Lower lobe of right lung (tissue), 2 donors: Measurements from ENCODE around the gene BICDL2. TPM values are rescaled to one million over a fixed set of nuclear protein-coding genes. Genes with fewer than 3 reads are reported as not detected.
A peak's percentile ranks its signal among the peaks of the same experiment; 100 is the strongest.
"Not testable (repeated sequence)": the region's sequence is repeated elsewhere in the genome, so short reads cannot be mapped to it uniquely, and the experiment has no call there.

Source experiments
- ATAC-seq, 2 donors: fragments of 200-7000 bp; cut with Tn5 transposase; one replicate each; pipeline ENCODE4 v1.9.1; 2020 to 2022; ENCODE audit warnings: mild to moderate bottlenecking in 2 of 2, moderate library complexity in 2 of 2
- DNase-seq: peaks from one replicate; pipeline ENCODE4 v3.0.0-alpha.2; 2020
- H3K27ac ChIP-seq: fragments of 200-600 bp; one replicate; pipeline ENCODE4 v1.8.0; 2022
- H3K27me3 ChIP-seq: fragments of 200-600 bp; one replicate; pipeline ENCODE4 v1.8.0; 2022; ENCODE audit warnings: low read depth
- H3K36me3 ChIP-seq: fragments of 200-600 bp; one replicate; pipeline ENCODE4 v1.8.0; 2022; ENCODE audit warnings: mild to moderate bottlenecking
- H3K4me1 ChIP-seq: fragments of 200-600 bp; one replicate; pipeline ENCODE4 v1.8.0; 2022
- H3K4me3 ChIP-seq: fragments of 200-600 bp; one replicate; pipeline ENCODE4 v1.8.0; 2022; ENCODE audit warnings: mild to moderate bottlenecking
- H3K9me3 ChIP-seq: fragments of 200-600 bp; one replicate; pipeline ENCODE4 v1.8.0; 2022
- intact Hi-C: fragments of 100-400 bp; cut with DNase I; formaldehyde crosslinking; loops from one replicate; pipeline ENCODE4 v1.11.0; 2022
- total RNA-seq: library from RNA; stranded (reverse); fragmentation: NEBNext Ultra II Directional; extraction: Animal tissue kit (Norgen Biotek cat#: 25700); gene quantifications from one replicate; pipeline ENCODE4 v1.2.1, GENCODE V29; 2021
- TF ChIP-seq, protein P1 (sequence below): fragments of 200-600 bp; IDR thresholded peaks from one replicate; pipeline ENCODE4 v1.8.0; 2022; ENCODE audit warnings: antibody characterized with exemption, mild to moderate bottlenecking
- donor health status: DM: no; HTN: yes; CAD: no; lungs with severe emphysema.

The BICDL2 gene
- total RNA-seq, 1 donor from 2014 or later: 19.5 TPM

DNA sequence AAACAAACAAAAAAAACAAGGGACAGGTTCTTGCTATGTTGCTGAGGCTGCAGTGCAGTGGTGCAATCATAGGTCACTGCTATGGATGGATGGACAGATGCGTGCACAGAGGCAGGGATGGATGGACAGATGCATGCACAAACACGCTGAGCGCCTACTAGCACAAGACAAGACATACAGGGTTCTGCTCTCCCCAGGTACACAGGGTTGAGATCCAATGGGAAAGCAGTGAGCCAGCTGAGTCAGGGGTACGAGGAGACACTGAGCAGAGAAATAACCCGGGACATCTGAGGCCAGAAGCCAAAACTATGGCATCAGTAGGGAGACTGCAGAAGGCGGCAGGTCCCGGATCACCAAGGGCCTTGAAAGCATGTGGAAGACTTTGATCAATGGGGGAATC is 34.9 kb upstream of the BICDL2 start:
- no peak overlapping the region for H3K27ac ChIP-seq
- peaks cover 4% of the 10 kb centered on the region for H3K36me3 ChIP-seq
- ATAC-seq (no peak), DNase-seq (no peak)
- intact Hi-C loops: no loop called here
- TF ChIP-seq, protein P1, sequence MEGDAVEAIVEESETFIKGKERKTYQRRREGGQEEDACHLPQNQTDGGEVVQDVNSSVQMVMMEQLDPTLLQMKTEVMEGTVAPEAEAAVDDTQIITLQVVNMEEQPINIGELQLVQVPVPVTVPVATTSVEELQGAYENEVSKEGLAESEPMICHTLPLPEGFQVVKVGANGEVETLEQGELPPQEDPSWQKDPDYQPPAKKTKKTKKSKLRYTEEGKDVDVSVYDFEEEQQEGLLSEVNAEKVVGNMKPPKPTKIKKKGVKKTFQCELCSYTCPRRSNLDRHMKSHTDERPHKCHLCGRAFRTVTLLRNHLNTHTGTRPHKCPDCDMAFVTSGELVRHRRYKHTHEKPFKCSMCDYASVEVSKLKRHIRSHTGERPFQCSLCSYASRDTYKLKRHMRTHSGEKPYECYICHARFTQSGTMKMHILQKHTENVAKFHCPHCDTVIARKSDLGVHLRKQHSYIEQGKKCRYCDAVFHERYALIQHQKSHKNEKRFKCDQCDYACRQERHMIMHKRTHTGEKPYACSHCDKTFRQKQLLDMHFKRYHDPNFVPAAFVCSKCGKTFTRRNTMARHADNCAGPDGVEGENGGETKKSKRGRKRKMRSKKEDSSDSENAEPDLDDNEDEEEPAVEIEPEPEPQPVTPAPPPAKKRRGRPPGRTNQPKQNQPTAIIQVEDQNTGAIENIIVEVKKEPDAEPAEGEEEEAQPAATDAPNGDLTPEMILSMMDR: no peak
- no peaks in the 10 kb centered on the region for H3K9me3 ChIP-seq
- H3K4me1 ChIP-seq: no peaks in the 10 kb centered on the region
- H3K27me3 ChIP-seq: no peaks in the 10 kb centered on the region
- no peak overlapping the region for H3K4me3 ChIP-seq

DNA sequence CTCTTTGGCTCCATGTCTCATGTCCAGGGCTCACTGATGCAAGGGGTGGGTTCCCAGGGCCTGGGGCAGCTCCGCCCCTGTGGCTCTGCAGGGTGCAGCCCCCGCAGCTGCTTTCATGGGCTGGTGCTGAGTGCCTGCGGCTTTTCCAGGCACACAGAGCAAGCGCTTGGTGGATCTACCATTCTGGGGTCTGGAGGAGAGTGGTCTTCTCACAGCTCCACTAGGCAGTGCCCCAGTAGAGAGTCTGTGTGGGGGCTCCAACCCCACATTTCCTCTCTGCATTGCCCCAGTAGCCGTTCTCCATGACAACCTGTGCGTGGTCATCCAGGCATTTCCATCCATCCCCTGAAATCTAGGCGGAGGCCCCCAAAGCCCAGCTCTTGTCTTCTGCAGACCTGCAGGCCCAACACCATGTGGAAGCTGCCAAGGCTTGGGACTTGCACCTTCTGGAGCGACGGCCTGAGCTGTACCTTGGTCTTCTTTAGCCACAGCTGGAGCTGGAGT is 33.9 kb upstream of the BICDL2 start:
- Histone ChIP-seq H3K36me3 (peaks cover 4% of the 10 kb centered on the region), H3K4me3 (no peak overlapping the region), H3K9me3 (no peaks in the 10 kb centered on the region), H3K27me3 (no peaks in the 10 kb centered on the region), H3K27ac (no peak overlapping the region), H3K4me1 (peaks cover 3% of the 10 kb centered on the region)
- intact Hi-C loops: no loop called here
- TF ChIP-seq, protein P1: no peak
- ATAC-seq (no peak), DNase-seq (no peak)

DNA sequence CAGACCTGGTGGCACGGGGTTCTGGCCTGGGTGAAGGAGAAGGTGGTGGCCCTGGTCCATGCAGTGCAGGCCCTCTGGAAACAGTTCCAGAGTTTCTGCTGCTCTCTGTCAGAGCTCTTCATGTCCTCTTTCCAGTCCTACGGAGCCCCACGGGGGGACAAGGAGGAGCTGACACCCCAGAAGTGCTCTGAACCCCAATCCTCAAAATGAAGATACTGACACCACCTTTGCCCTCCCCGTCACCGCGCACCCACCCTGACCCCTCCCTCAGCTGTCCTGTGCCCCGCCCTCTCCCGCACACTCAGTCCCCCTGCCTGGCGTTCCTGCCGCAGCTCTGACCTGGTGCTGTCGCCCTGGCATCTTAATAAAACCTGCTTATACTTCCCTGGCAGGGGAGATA is 32.4 kb upstream of the BICDL2 start:
- H3K27ac ChIP-seq, H3K9me3 ChIP-seq, H3K27me3 ChIP-seq, intact Hi-C loops, ATAC-seq, H3K4me3 ChIP-seq, H3K36me3 ChIP-seq, DNase-seq: not testable (repeated sequence)
- H3K4me1 ChIP-seq: peaks cover 15% of the 10 kb centered on the region

DNA sequence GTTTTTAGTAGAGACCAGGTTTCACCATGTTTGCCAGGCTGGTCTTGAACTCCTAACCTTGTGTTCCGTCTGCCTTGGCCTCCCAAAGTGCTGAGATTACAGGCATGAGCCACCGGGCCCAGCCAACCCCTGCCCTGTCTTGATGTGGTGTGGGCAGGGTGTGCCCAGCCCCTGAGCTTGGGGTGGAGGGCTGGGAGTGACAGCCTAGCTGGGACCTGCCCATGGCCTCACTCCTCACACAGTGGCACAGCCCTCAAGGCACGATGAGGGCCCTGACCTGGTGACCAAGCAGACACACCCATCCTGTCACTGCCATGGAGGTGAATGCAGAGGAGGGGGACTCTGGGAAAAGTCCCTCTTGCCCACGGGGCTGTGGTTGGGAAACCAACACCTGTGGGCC is 31.7 kb upstream of the BICDL2 start:
- H3K36me3 ChIP-seq: peaks cover 4% of the 10 kb centered on the region
- intact Hi-C loops: no loop called here
- peak overlapping the region; percentile 36 for H3K27ac ChIP-seq
- DNase-seq (no peak), ATAC-seq (peak in 1 of 2 donors; percentile 3)
- H3K27me3 ChIP-seq: no peaks in the 10 kb centered on the region
- TF ChIP-seq, protein P1: no peak
- H3K4me3 ChIP-seq: peak overlapping the region; percentile 25
- H3K4me1 ChIP-seq: peaks cover 15% of the 10 kb centered on the region
- H3K9me3 ChIP-seq: no peaks in the 10 kb centered on the region

DNA sequence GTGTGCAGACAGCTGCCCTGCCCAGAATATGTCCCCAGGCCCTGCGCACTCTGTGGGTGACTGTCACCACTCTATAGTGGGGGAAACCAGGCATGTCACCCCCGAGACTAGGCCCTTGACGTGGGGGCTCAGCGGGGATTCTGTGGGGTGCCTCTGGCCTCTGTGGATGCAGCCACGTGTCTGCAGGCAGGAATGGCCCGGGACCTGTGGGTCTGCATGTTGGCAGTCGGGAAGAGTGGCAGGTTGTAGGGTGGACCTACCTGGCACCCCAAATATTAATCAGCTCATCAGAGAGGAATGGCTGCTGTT is 29.6 kb upstream of the BICDL2 start:
- Histone ChIP-seq H3K36me3 (peaks cover 4% of the 10 kb centered on the region), H3K4me1 (peaks cover 26% of the 10 kb centered on the region), H3K27me3 (no peaks in the 10 kb centered on the region), H3K27ac (peak overlapping the region; percentile 80), H3K9me3 (no peaks in the 10 kb centered on the region), H3K4me3 (peak overlapping the region; percentile 59)
- DNase-seq (no peak), ATAC-seq (peak in 1 of 2 donors; percentile 10)
- intact Hi-C loops: no loop called here
- TF ChIP-seq, protein P1: no peak

DNA sequence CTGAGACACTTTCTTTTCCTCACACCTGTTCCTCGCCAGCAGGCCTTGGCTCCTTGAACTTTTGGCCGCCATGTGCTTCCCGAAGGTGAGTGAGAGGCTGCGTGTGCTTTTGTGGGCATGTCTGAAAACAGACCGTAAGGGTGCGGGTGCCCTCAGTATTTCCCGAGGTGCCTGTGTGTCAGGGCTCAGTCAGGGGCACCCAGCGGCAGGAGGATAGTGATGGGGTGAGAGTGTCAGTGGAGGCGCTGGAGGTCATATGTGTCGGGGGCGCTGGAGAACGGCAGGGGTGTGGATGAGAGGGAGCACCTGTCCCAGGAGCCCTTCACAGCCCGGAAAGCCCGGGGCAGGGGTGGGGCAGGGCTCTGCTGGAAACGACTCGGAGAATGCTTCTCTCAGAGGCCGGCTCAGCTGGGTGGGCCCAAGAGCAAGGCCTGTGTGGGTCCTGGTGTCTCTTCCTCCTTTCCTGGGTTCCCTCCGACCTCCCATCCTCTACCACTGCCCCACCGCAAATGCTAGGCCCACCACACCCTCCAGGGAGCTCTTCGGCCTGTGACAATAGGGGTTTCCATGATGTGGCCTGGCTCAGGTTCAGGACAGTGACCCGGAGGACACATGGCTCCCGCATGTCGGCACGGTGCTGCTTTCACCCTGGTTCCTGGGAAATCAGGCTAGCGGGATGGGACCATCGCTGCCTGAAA is 29.1 kb upstream of the BICDL2 start:
- no peak for DNase-seq
- H3K4me3 ChIP-seq: peak overlapping the region; percentile 59
- no peaks in the 10 kb centered on the region for H3K9me3 ChIP-seq
- peak; percentile 10 to 25 for ATAC-seq
- H3K27ac ChIP-seq: peak overlapping the region; percentile 80
- peaks cover 26% of the 10 kb centered on the region for H3K4me1 ChIP-seq
- TF ChIP-seq, protein P1: no peak
- no peaks in the 10 kb centered on the region for H3K27me3 ChIP-seq
- intact Hi-C loops: no loop called here
- peaks cover 4% of the 10 kb centered on the region for H3K36me3 ChIP-seq
